GM12874 (cell line): ENCODE data around the gene FERMT1.

Experiments
- CTCF ChIP-seq: IDR thresholded peaks from 2 replicates; pipeline ENCODE4 v1.5.1; 2011; ENCODE audit warnings: low read depth, mild to moderate bottlenecking, control low read depth, low read length, moderate library complexity; ENCODE audit not compliant: insufficient read depth

The FERMT1 gene

GRCh38 chr20:6152777-6153176, 29.9 kb upstream of the FERMT1 start:
- TF ChIP-seq CTCF = no peak

DNA sequence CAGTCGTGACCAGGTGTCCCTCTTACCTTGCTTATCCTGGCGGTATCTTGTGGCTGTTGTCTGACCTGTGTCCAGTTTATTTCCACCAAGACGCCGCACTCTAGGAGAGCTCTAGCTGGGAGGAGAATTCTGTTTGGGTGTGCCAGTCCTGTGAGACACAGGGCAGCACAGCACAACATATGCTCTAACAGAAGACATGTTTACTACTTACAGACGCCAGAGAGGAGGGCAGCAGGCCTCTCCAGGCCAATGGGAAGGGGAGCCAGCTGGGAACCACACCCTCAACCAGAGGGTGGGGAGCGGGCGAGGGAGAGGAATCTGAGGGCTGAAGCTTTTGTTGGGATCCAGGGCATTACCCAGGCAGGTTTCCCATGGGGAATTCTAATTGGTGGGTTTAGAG, 25.2 kb upstream of the FERMT1 start:
- TF ChIP-seq CTCF = no peak

DNA sequence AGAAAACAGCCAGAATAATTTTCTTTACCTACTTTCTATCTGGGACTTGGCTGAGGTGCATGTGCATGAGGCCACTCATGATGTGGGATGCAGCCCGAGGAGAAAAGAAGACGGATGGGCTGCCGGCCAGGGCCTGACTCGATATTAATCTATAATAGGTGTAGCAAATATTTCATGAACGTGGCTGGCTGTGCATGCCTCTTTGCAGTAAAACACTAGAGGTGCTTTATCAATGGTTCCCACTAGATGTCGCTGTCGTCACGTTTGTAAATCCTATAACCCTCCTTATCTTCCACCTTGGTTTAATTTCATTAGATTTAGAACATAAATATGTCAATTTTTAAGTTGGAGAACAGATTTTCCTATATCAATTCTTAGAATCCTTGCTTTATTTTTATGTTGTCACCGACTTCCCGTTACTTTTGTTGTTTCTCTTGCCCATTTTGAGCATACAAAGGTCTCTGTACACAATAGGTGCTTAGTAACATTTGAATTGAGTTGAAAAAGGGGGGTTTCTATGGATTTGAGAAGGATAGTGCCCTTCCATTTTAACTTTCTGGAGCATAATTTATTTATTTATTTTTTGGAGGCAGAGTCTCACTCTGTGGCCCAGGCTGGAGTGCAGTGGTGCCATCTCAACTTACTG, 19.6 kb upstream of the FERMT1 start:
- peak; percentile 62 for TF ChIP-seq CTCF

DNA sequence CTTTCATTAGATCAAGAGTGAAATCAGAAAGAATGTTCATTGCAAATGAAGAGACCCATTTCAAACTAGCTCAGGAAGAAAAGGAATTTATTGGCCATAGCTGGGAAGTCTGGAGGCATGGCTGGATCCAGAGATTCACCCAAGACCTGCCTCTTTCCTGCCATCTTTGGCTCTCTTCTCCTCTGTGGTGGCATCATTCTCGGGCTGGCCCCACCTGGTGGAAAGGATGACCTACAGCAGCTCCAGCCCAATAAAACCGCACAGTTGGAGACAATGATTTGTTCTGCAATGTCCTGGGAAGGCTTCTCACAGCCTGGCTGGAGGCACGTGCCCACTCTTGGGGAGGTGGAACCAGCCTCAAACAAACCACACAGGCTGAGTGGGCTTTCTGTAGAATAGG, 18.1 kb upstream of the FERMT1 start:
- TF ChIP-seq CTCF = no peak; the same call in 1 of the 2 replicates

- no peak for TF ChIP-seq CTCF
Observed at GRCh38 chr20:6135347-6135746, 12.5 kb upstream of the FERMT1 start.

GRCh38 chr20:6134592-6134991, 11.8 kb upstream of the FERMT1 start:
- TF ChIP-seq CTCF = no peak

DNA sequence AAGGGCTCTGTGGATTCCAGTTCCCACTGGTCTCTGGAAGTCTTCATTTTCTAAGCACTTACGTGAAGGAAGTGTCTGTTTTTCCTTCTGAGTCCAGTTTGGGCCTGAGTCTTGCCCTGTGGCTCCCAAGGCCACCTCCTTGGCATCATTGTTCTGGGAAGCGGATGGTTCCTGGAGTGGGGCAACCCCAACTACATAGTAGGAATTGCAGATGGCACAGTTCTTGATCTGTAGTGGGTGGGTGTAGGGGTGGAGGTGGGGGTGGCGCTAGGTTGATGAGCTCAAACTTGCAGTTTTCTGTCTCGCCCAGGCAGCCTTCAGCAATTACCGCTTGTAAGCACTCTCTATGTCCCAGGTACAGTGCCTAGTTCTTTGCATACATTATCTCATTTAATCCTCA, 7.2 kb upstream of the FERMT1 start:
- no peak for TF ChIP-seq CTCF
